Measurements from ENCODE around the gene CHIT1. TPM values are rescaled to one million over a fixed set of nuclear protein-coding genes. Genes with fewer than 3 reads are reported as not detected.
A peak's percentile ranks its signal among the peaks of the same experiment; 100 is the strongest.

CHIT1 gene
- polyA plus RNA-seq, 1 experiment: not detected

GRCh38 chr1:203217139-203217655 is 12.3 kb downstream of the CHIT1 start:
- CTCF ChIA-PET: interaction anchor here (0.7 to 13.0 kb wide), 28 partner anchors 12 to 195 kb away, joined by 3 to 282 read pairs (median 13); partner anchors contain the start of genes ADORA1, CHIT1 and MYBPH
- 0 out of 2 replicates have a peak, but pooled peaks have one; percentile 10 for TF ChIP-seq CTCF (IDR thresholded peaks at IDR 0.05; ENCODE audit: insufficient read depth, low read depth, low read length)
- Histone ChIP-seq H3K36me3 (ENCODE audit: control insufficient read depth, insufficient read depth, low read length) (no peaks in the 10 kb centered on the region), H3K27me3 (ENCODE audit: control insufficient read depth, insufficient read depth, low read length) (peaks cover 8% of the 10 kb centered on the region), H3K4me3 (ENCODE audit: low read depth, low read length) (no peak overlapping the region)
- POLR2A ChIA-PET: no interaction called here
- DNase-seq (ENCODE audit: low read depth): no peak

GRCh38 chr1:203216274-203217138 is 13.0 kb downstream of the CHIT1 start:
- ChIA-PET CTCF (interaction anchor here (0.5 to 13.0 kb wide), 43 partner anchors 8 to 535 kb away, joined by 3 to 282 read pairs (median 7); partner anchors contain the start of genes ADORA1, CHIT1 and MYBPH), POLR2A (no interaction called here)
- Histone ChIP-seq H3K27me3 (ENCODE audit: control insufficient read depth, insufficient read depth, low read length) (peaks cover 8% of the 10 kb centered on the region; the same call in 1 of the 2 replicates), H3K36me3 (ENCODE audit: control insufficient read depth, insufficient read depth, low read length) (no peaks in the 10 kb centered on the region), H3K4me3 (ENCODE audit: low read depth, low read length) (no peak overlapping the region)
- DNase-seq (ENCODE audit: low read depth): no peak
- peak; percentile 64 for TF ChIP-seq CTCF (IDR thresholded peaks at IDR 0.05; ENCODE audit: insufficient read depth, low read depth, low read length)

GRCh38 chr1:203215573-203215972 is 13.9 kb downstream of the CHIT1 start:
- H3K27me3 ChIP-seq (ENCODE audit: control insufficient read depth, insufficient read depth, low read length): peaks cover 7% of the 10 kb centered on the region; the same call in 1 of the 2 replicates
- ChIA-PET POLR2A (no interaction called here), CTCF (interaction anchor here (0.6 to 13.0 kb wide), 40 partner anchors 9 to 232 kb away, joined by 3 to 282 read pairs (median 8); partner anchors contain the start of genes ADORA1, CHIT1 and MYBPH)
- no peak for TF ChIP-seq CTCF (IDR thresholded peaks at IDR 0.05; ENCODE audit: insufficient read depth, low read depth, low read length)
- DNase-seq (ENCODE audit: low read depth): no peak
- H3K4me3 ChIP-seq (ENCODE audit: low read depth, low read length): no peak overlapping the region
- H3K36me3 ChIP-seq (ENCODE audit: control insufficient read depth, insufficient read depth, low read length): no peaks in the 10 kb centered on the region

- H3K36me3 ChIP-seq (ENCODE audit: control insufficient read depth, insufficient read depth, low read length): no peaks in the 10 kb centered on the region
- peaks cover 7% of the 10 kb centered on the region; the same call in 1 of the 2 replicates for H3K27me3 ChIP-seq (ENCODE audit: control insufficient read depth, insufficient read depth, low read length)
- ChIA-PET CTCF (interaction anchor here (1.3 to 13.0 kb wide), 20 partner anchors 9 to 185 kb away, joined by 3 to 282 read pairs (median 20); partner anchors contain the start of genes ADORA1 and MYBPH), POLR2A (no interaction called here)
- no peak for DNase-seq (ENCODE audit: low read depth)
- no peak for TF ChIP-seq CTCF (IDR thresholded peaks at IDR 0.05; ENCODE audit: insufficient read depth, low read depth, low read length)
- no peak overlapping the region for H3K4me3 ChIP-seq (ENCODE audit: low read depth, low read length)
Measured at GRCh38 chr1:203214871-203215270, 14.6 kb downstream of the CHIT1 start.

- Histone ChIP-seq H3K4me3 (ENCODE audit: low read depth, low read length) (no peak overlapping the region), H3K27me3 (ENCODE audit: control insufficient read depth, insufficient read depth, low read length) (peaks cover 5% of the 10 kb centered on the region; the same call in 1 of the 2 replicates), H3K36me3 (ENCODE audit: control insufficient read depth, insufficient read depth, low read length) (no peaks in the 10 kb centered on the region)
- TF ChIP-seq CTCF (IDR thresholded peaks at IDR 0.05; ENCODE audit: insufficient read depth, low read depth, low read length): no peak
- DNase-seq (ENCODE audit: low read depth): no peak
- CTCF ChIA-PET: interaction anchor here (1.3 to 13.0 kb wide), 7 partner anchors 7 to 171 kb away, joined by 3 to 282 read pairs (median 67); partner anchors contain the start of genes ADORA1 and MYBPH
- POLR2A ChIA-PET: no interaction called here
Measured at GRCh38 chr1:203213126-203213525, 16.3 kb downstream of the CHIT1 start.

Data from BJ (cell line).